H1 (cell line): ENCODE results near the gene KNDC1. TPM values are rescaled to one million over a fixed set of nuclear protein-coding genes. Genes with fewer than 3 reads are reported as not detected.

Source experiments
- CTCF ChIA-PET: fragments of 300-600 bp; sonication (Branson Sonifier 250); formaldehyde crosslinking; loops from one replicate; lab custom pipeline; 2021; ENCODE audit not compliant: partially characterized antibody; lab: Charles Lee
- POLR2A ChIA-PET: fragments of 300-600 bp; sonication (Branson Sonifier 250); formaldehyde crosslinking; loops from one replicate; lab custom pipeline; 2021; ENCODE audit warnings: inconsistent platforms; ENCODE audit not compliant: partially characterized antibody; lab: Charles Lee
- DNase-seq, 2 experiments: peaks; one replicate each; pipeline versions ENCODE4 v3.0.0 to v3.0.0-alpha.2; 2010 to 2022; ENCODE audit warnings: low spot score in 2 of 2, low read depth in 1 of 2, mixed read lengths in 1 of 2
- FAIRE-seq: peaks from 2 replicates; lab custom pipeline; 2011; peaks lifted over from hg19 to GRCh38; lab: Jason Lieb, UNC
- H2AFZ ChIP-seq: 2 replicates; pipeline ENCODE4 v1.8.1; 2012; ENCODE audit warnings: low read length, inconsistent platforms
- H2AK5ac ChIP-seq: 2 replicates; pipeline ENCODE4 v1.6.1; 2013; ENCODE audit warnings: low read depth, low read length
- H2BK120ac ChIP-seq: replicated peaks from 2 replicates; pipeline ENCODE3; 2013; ENCODE audit warnings: low read depth, low read length, inconsistent platforms
- H2BK12ac ChIP-seq: 2 replicates; pipeline ENCODE4 v1.6.1; 2013; ENCODE audit warnings: low read depth, low read length
- H2BK15ac ChIP-seq: 2 replicates; pipeline ENCODE4 v1.6.1; 2013; ENCODE audit warnings: low read length
- H2BK20ac ChIP-seq: 2 replicates; pipeline ENCODE4 v1.6.1; 2013; ENCODE audit warnings: low read length
- H2BK5ac ChIP-seq: 2 replicates; pipeline ENCODE4 v1.6.1; 2013; ENCODE audit warnings: low read depth, low read length
- H3K14ac ChIP-seq: 2 replicates; pipeline ENCODE4 v1.6.1; 2013; ENCODE audit warnings: inconsistent platforms; ENCODE audit not compliant: insufficient read length
- H3K18ac ChIP-seq: 2 replicates; pipeline ENCODE4 v1.6.1; 2013; ENCODE audit warnings: low read length; ENCODE audit errors: extremely low read depth
- H3K23ac ChIP-seq: 2 replicates; pipeline ENCODE4 v1.6.1; 2013; ENCODE audit warnings: inconsistent platforms; ENCODE audit not compliant: insufficient read length
- H3K23me2 ChIP-seq: 2 replicates; pipeline ENCODE4 v1.6.1; 2013; ENCODE audit warnings: low read depth, low read length
- H3K27ac ChIP-seq: 2 replicates; pipeline ENCODE4 v1.6.1; 2011; ENCODE audit warnings: low read depth, low read length, inconsistent platforms
- H3K27me3 ChIP-seq, 4 experiments: replicated peaks in 1 of 4; 1 replicate in 1 of 4; 2 replicates in 3 of 4; pipeline versions ENCODE4 v1.6.1 to v1.8.1; 2011 to 2013; ENCODE audit warnings: low read length in 3 of 4, mild to moderate bottlenecking in 3 of 4, inconsistent platforms in 2 of 4, mixed read lengths in 2 of 4, moderate library complexity in 1 of 4; ENCODE audit not compliant: control insufficient read depth in 3 of 4, insufficient read depth in 3 of 4; ENCODE audit errors: extremely low read depth in 1 of 4
- H3K36me3 ChIP-seq, 4 experiments: 2 replicates each; pipeline versions ENCODE4 v1.6.1 to v1.8.1; 2011 to 2013; ENCODE audit warnings: mild to moderate bottlenecking in 4 of 4, low read length in 3 of 4, moderate library complexity in 2 of 4, control low read depth in 1 of 4, inconsistent platforms in 1 of 4; ENCODE audit not compliant: insufficient read depth in 4 of 4, control insufficient read depth in 2 of 4
- H3K4ac ChIP-seq: replicated peaks from 2 replicates; pipeline ENCODE3; 2013; ENCODE audit warnings: low read length, low read depth, mixed read lengths, inconsistent platforms; ENCODE audit not compliant: insufficient read length
- H3K4me1 ChIP-seq, 4 experiments: replicated peaks in 1 of 4; 1 replicate in 1 of 4; 2 replicates in 3 of 4; pipeline versions ENCODE4 v1.6.1 to v1.8.1; 2011 to 2013; ENCODE audit warnings: low read length in 3 of 4, inconsistent platforms in 2 of 4, mixed read lengths in 1 of 4; ENCODE audit not compliant: insufficient read depth in 4 of 4, control insufficient read depth in 3 of 4
- H3K4me2 ChIP-seq, 2 experiments: 2 replicates each; pipeline versions ENCODE4 v1.6.1 to v1.8.1; 2011 to 2013; ENCODE audit warnings: low read depth in 2 of 2, low read length in 2 of 2, control low read depth in 1 of 2, inconsistent platforms in 1 of 2, mild to moderate bottlenecking in 1 of 2; ENCODE audit not compliant: insufficient read depth in 1 of 2
- H3K4me3 ChIP-seq, 4 experiments: fragments of 200-600, 300-600 bp in 1 of 4; sonication (generic), shearing (Covaris generic), sonication (Bioruptor Twin) in 1 of 4; 2 replicates each; pipeline versions ENCODE4 v1.5.1 to v1.8.1; 2011 to 2016; ENCODE audit warnings: low read length in 4 of 4, low read depth in 3 of 4, control low read depth in 2 of 4, inconsistent platforms in 2 of 4, mild to moderate bottlenecking in 2 of 4, mixed read lengths in 1 of 4, moderate library complexity in 1 of 4; ENCODE audit not compliant: insufficient read depth in 2 of 4; ENCODE audit errors: extremely low read depth in 1 of 4
- H3K56ac ChIP-seq: replicated peaks from 2 replicates; pipeline ENCODE3; 2013; ENCODE audit warnings: low read depth, mild to moderate bottlenecking, mixed read lengths, low read length, inconsistent platforms; ENCODE audit not compliant: insufficient read length
- H3K79me1 ChIP-seq: 2 replicates; pipeline ENCODE4 v1.6.1; 2013; ENCODE audit warnings: low read depth, low read length, control low read depth
- H3K79me2 ChIP-seq, 2 experiments: 2 replicates each; pipeline versions ENCODE4 v1.6.1 to v1.8.1; 2012 to 2013; ENCODE audit warnings: low read length in 2 of 2, mild to moderate bottlenecking in 2 of 2, inconsistent platforms in 1 of 2; ENCODE audit not compliant: insufficient read depth in 2 of 2, control insufficient read depth in 1 of 2
- H3K9ac ChIP-seq, 4 experiments: replicated peaks in 1 of 4; 1 replicate in 1 of 4; 2 replicates in 3 of 4; pipeline versions ENCODE4 v1.6.1 to v1.8.1; 2011 to 2013; ENCODE audit warnings: low read depth in 3 of 4, low read length in 3 of 4, control low read depth in 2 of 4, mild to moderate bottlenecking in 2 of 4, moderate library complexity in 2 of 4, inconsistent platforms in 1 of 4; ENCODE audit errors: extremely low read depth in 1 of 4
- H3K9me3 ChIP-seq, 2 experiments: 2 replicates each; pipeline versions ENCODE4 v1.6.1 to v1.8.1; 2012 to 2013; ENCODE audit warnings: mild to moderate bottlenecking in 2 of 2, moderate library complexity in 2 of 2, control low read depth in 1 of 2, inconsistent platforms in 1 of 2, low read depth in 1 of 2, low read length in 1 of 2, mixed read lengths in 1 of 2; ENCODE audit not compliant: insufficient read depth in 2 of 2
- H4K20me1 ChIP-seq, 2 experiments: replicated peaks in 1 of 2; 2 replicates each; pipeline versions ENCODE3 to v1.8.1; 2011 to 2013; ENCODE audit warnings: inconsistent platforms in 2 of 2, low read length in 2 of 2, mild to moderate bottlenecking in 1 of 2; ENCODE audit not compliant: insufficient read depth in 2 of 2, control insufficient read depth in 1 of 2
- H4K5ac ChIP-seq: 2 replicates; pipeline ENCODE4 v1.6.1; 2013; ENCODE audit warnings: low read length, low read depth, mixed read lengths, inconsistent platforms; ENCODE audit not compliant: insufficient read length
- H4K8ac ChIP-seq: 2 replicates; pipeline ENCODE4 v1.8.0; 2013; ENCODE audit warnings: mild to moderate bottlenecking, moderate library complexity, low read length, inconsistent platforms; ENCODE audit not compliant: insufficient read depth; ENCODE audit errors: extremely low read depth
- H4K91ac ChIP-seq: replicated peaks from 2 replicates; pipeline ENCODE3; 2013; ENCODE audit warnings: low read length, mixed read lengths, inconsistent platforms; ENCODE audit not compliant: insufficient read length
- TBP ChIP-seq: IDR thresholded peaks from 2 replicates; pipeline ENCODE4 v1.6.1; 2011; ENCODE audit warnings: low read depth, low read length, improper control_type of control experiment
- WGBS, 2 experiments: shearing (Covaris generic) in 1 of 2; methylation state at CpG; one replicate each; pipeline versions ENCODE4 v1.1.6 to v1.1.7; 2013 to 2015; ENCODE audit warnings: low lambda C conversion rate in 2 of 2, mixed read lengths in 2 of 2, inconsistent platforms in 1 of 2, low coverage in 1 of 2, missing lambda C conversion rate in 1 of 2; ENCODE audit not compliant: insufficient replicate concordance in 2 of 2, insufficient coverage in 1 of 2, insufficient read length in 1 of 2; ENCODE audit errors: extremely low coverage in 1 of 2, missing lambda C conversion rate in 1 of 2; 5-methylcytosine and 5-hydroxymethylcytosine counted together
- polyA plus RNA-seq, 7 experiments: library from polyadenylated mRNA; depleted of rRNA in 3 of 7; stranded (reverse) in 5 of 7; unstranded in 2 of 7; fragments of >200 nt in 5 of 7; fragments of 200-250 nt in 2 of 7; gene quantifications; 1 replicate in 5 of 7; 2 replicates in 1 of 7; 4 replicates in 1 of 7; pipeline versions ENCODE4 v1.2.1 to v1.2.3, GENCODE V29; 2011 to 2013; ENCODE audit warnings: missing spikeins in 2 of 7, mixed read lengths in 2 of 7
- total RNA-seq: library from RNA; stranded (reverse); fragmentation: NEBNext Ultra II Directional; extraction: Animal tissue kit (Norgen Biotek cat#: 25700); gene quantifications from 2 replicates; pipeline ENCODE4 v1.2.1, GENCODE V29; 2021

KNDC1 gene
- total and polyA plus RNA-seq, 2 of the 8 experiments (the other 6 are each of a cell fraction or from before 2014, with no cell fraction given) = 7.5 to 16.7 TPM

- no peak overlapping the region for H2AK5ac ChIP-seq
- H3K4ac ChIP-seq = no peak overlapping the region
- no peak overlapping the region for H3K18ac ChIP-seq
- H4K20me1 ChIP-seq = peaks cover 0 to 16% of the 10 kb centered on the region in 2 experiments
- H2BK120ac ChIP-seq = no peak overlapping the region
- H2BK5ac ChIP-seq = no peak overlapping the region
- no peak overlapping the region for H2BK20ac ChIP-seq
- ChIA-PET CTCF (interaction anchor here (1.1 to 1.7 kb wide), 4 partner anchors 15 to 39 kb away, joined by 3 to 7 read pairs (median 5); no protein-coding TSS in a partner anchor), POLR2A (interaction anchor here (0.8 to 1.9 kb wide), 2 partner anchors 14 to 22 kb away, joined by 3 to 6 read pairs; no protein-coding TSS in a partner anchor)
- 85% methylated on average over 14 of the region's 14 CpGs; no CpG with 5 or more reads in 1 of the 2 experiments for WGBS, 2 experiments
- no peak overlapping the region for H2AFZ ChIP-seq
- H3K4me3 ChIP-seq = no peak overlapping the region
- H4K5ac ChIP-seq = no peak overlapping the region
- no peak overlapping the region for H3K56ac ChIP-seq
- H2BK15ac ChIP-seq = no peak overlapping the region
- peaks cover 6% of the 10 kb centered on the region for H3K23me2 ChIP-seq
- H3K4me1 ChIP-seq = no peaks in the 10 kb centered on the region
- no peak overlapping the region for H2BK12ac ChIP-seq
- H3K79me2 ChIP-seq = no peaks in the 10 kb centered on the region
- no peak overlapping the region for H3K23ac ChIP-seq
- DNase-seq (no peak), FAIRE-seq (no peak)
- no peak overlapping the region for H3K4me2 ChIP-seq
- H3K27ac ChIP-seq = no peak overlapping the region
- no peak overlapping the region for H4K91ac ChIP-seq
- peaks cover 0 to 16% (median 11%) of the 10 kb centered on the region in 4 experiments; a peak in 4 of 8 replicates for H3K36me3 ChIP-seq
- peaks cover 8 to 16% of the 10 kb centered on the region in 2 experiments for H3K9me3 ChIP-seq
- H4K8ac ChIP-seq = no peak overlapping the region; the same call in 1 of the 2 replicates
- H3K9ac ChIP-seq = no peak overlapping the region
- no peak overlapping the region for H3K14ac ChIP-seq
- H3K79me1 ChIP-seq = no peaks in the 10 kb centered on the region
- H3K27me3 ChIP-seq = no peaks in the 10 kb centered on the region
- no peak for TF ChIP-seq TBP
These were observed 22.2 kb downstream of the KNDC1 start for GRCh38 chr10:133182190-133182589.
